ENCODE data around the gene ADGRV1. TPM values are rescaled to one million over a fixed set of nuclear protein-coding genes. Genes with fewer than 3 reads are reported as not detected.

ADGRV1 gene
- total and polyA plus RNA-seq, 8 donors: 0.75 to 10.3 (median 4.0) TPM

GRCh38 chr5:90530736-90531487 is 27.7 kb upstream of the ADGRV1 start:
- H3K4me3 ChIP-seq: peak overlapping the region in 2 of 4 donors; percentile 67 to 85
- no peak for TF ChIP-seq POLR2A (IDR thresholded peaks at IDR 0.05)
- no peak for TF ChIP-seq POLR2AphosphoS5 (IDR thresholded peaks at IDR 0.05)
- TF ChIP-seq CTCF (IDR thresholded peaks at IDR 0.05): no peak
- no peak for TF ChIP-seq EP300 (IDR thresholded peaks at IDR 0.05)
- no peaks in the 10 kb centered on the region for H3K36me3 ChIP-seq
- H3K4me1 ChIP-seq: peaks cover 17 to 41% (median 34%) of the 10 kb centered on the region in 4 donors
- 44 to 52% (median 49%) methylated on average over 9 of the region's 9 CpGs for WGBS, 5 donors
- peaks cover 0 to 35% (median 6%) of the 10 kb centered on the region in 3 donors for H3K27me3 ChIP-seq
- intact Hi-C loops (cut with DNase I; ENCODE audit: low total_unique reads): loop anchor here (5.0 kb wide), 1 partner anchor 94 kb away; no protein-coding TSS in a partner anchor
- H3K27ac ChIP-seq: peak overlapping the region in 1 of 5 donors; percentile 94
- peak in 1 of 2 donors; percentile 9 for DNase-seq
- no peaks in the 10 kb centered on the region for H3K9me3 ChIP-seq

GRCh38 chr5:90533794-90534193 is 24.8 kb upstream of the ADGRV1 start:
- no peaks in the 10 kb centered on the region for H3K36me3 ChIP-seq
- H3K4me1 ChIP-seq: peaks cover 9 to 13% (median 12%) of the 10 kb centered on the region in 4 donors
- H3K9me3 ChIP-seq: no peaks in the 10 kb centered on the region
- intact Hi-C loops (cut with DNase I; ENCODE audit: low total_unique reads): loop anchor here (5.0 kb wide), 1 partner anchor 96 kb away; no protein-coding TSS in a partner anchor
- peaks cover 0 to 35% (median 6%) of the 10 kb centered on the region in 3 donors for H3K27me3 ChIP-seq
- TF ChIP-seq EP300 (IDR thresholded peaks at IDR 0.05): no peak
- H3K4me3 ChIP-seq: no peak overlapping the region
- DNase-seq: no peak
- WGBS, 5 donors: 58 to 75% (median 66%) methylated on average over 3 of the region's 3 CpGs
- no peak overlapping the region for H3K27ac ChIP-seq

GRCh38 chr5:90534922-90535321 is 23.7 kb upstream of the ADGRV1 start:
- Histone ChIP-seq H3K27ac (no peak overlapping the region), H3K36me3 (no peaks in the 10 kb centered on the region), H3K9me3 (no peaks in the 10 kb centered on the region), H3K4me1 (peaks cover 9 to 12% (median 11%) of the 10 kb centered on the region in 4 donors), H3K27me3 (peaks cover 0 to 35% (median 6%) of the 10 kb centered on the region in 3 donors), H3K4me3 (no peak overlapping the region)
- TF ChIP-seq EP300 (IDR thresholded peaks at IDR 0.05): no peak
- TF ChIP-seq CTCF (IDR thresholded peaks at IDR 0.05): no peak
- TF ChIP-seq POLR2AphosphoS5 (IDR thresholded peaks at IDR 0.05): no peak
- no peak for TF ChIP-seq POLR2A (IDR thresholded peaks at IDR 0.05)
- DNase-seq: no peak
- WGBS, 5 donors: 31 to 57% (median 47%) methylated on average over 3 of the region's 3 CpGs
- intact Hi-C loops (cut with DNase I; ENCODE audit: low total_unique reads): loop anchor here (5.0 kb wide), 1 partner anchor 98 kb away; no protein-coding TSS in a partner anchor

- no peak overlapping the region for H3K27ac ChIP-seq
- TF ChIP-seq EP300 (IDR thresholded peaks at IDR 0.05): no peak
- no peak for TF ChIP-seq POLR2AphosphoS5 (IDR thresholded peaks at IDR 0.05)
- no peak for TF ChIP-seq POLR2A (IDR thresholded peaks at IDR 0.05)
- no peak for TF ChIP-seq CTCF (IDR thresholded peaks at IDR 0.05)
- no peaks in the 10 kb centered on the region for H3K9me3 ChIP-seq
- H3K27me3 ChIP-seq: peaks cover 0 to 40% (median 4%) of the 10 kb centered on the region in 3 donors
- 57 to 76% (median 60%) methylated on average over 4 of the region's 4 CpGs for WGBS, 5 donors
- no peaks in the 10 kb centered on the region for H3K36me3 ChIP-seq
- intact Hi-C loops (cut with DNase I; ENCODE audit: low total_unique reads): no loop called here
- DNase-seq: no peak
- H3K4me3 ChIP-seq: no peak overlapping the region
- H3K4me1 ChIP-seq: peaks cover 0 to 9% (median 1%) of the 10 kb centered on the region in 4 donors
Observed at GRCh38 chr5:90542827-90543519, 15.6 kb upstream of the ADGRV1 start.

All from stomach (tissue), 9 donors.